NCI-H2196 (cell line): Measurements from ENCODE around the gene SLAMF8.

ENCODE experiments used
- DNase-seq: peaks from one replicate; lab custom pipeline; 2025; ENCODE audit not compliant: unreplicated experiment; lab: John Stamatoyannopoulos, UW

SLAMF8 gene

DNA sequence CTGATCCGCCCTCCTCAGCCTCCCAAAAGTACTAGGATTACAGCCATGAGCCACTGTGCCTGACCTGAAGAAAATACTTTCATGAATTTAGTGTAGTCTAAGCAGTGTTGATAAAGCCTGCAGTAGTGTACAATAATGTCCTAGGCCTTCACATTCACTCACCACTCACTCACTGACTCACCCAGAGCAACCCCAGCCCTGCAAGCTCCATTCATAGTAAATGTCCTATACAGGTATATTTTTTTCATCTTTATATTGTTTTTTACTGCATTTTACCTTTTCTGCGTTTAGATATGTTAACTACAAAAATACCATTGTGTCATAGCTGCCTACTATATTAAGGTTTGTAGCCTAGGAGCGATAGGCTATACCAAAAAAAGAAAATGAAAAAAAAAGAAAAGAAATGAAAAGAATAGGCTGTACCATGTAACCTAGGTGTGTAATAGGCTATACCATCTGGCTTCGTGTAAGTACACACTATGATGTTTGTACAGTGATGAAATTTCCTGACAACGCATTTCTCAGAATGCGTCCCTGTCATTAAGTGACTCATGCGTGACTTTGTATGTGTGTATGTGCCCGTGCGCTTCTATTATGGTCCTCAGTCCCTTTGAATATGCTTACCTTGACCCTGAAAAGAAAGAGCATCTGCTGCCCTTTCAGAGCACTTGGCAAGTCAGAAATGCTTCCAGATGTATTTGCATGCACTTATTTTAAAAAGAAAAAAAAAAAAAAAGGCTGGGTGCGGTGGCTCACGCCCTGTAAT lies 9.2 kb upstream of the SLAMF8 start:
- no peak for DNase-seq

DNA sequence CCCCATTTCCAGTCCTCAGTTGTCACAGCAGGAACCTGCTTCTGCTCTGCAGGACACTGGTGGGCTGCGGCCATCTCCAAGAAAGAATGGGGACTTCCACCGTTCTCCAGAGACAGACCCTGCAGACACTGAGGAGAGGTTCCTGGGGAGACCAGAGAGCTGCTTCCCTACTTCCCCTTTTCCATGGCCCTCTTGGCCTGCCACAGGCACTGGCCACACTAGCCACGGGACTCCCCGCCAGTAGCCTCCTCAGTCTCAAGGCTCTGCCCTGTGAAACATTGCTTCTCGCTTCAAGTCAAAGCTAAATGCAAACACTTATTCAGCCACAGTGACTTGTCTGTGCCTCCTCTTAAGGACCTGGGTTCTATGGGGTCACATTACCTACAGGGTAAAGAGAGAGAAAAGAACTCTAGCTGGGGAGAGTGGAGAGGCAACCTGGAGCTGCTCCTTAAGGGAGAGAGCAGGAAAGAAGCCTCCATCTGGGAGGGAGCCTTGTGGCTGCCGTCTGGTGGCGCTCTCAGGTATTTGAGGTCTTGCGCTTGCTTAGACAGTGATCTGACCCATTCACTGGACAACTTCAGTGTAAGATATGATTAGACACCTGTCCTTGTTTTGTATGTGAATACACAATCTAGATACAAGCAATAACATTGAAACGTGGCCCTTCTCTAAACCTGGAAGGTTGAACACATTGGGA lies 5.4 kb upstream of the SLAMF8 start:
- no peak for DNase-seq

DNA sequence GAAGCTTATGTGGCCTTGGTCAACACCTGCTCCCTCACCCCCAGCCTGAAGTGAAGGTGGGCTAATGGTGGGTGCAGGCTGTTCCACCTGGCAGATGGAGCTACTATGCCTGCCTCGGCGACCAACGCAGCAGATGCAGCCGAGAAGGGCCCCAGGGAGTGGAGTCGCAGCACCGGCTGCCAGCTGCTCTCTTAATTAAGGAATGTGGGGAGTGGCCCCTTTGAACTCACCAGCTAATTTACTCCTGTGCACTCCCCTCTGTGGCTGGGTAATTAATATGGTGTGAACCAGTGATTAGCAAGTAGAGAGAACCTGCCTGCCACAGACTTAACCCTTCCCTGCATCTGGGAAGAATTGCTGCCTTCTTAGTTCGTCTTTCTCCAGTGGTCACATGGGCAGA lies 3.3 kb upstream of the SLAMF8 start:
- no peak for DNase-seq

DNA sequence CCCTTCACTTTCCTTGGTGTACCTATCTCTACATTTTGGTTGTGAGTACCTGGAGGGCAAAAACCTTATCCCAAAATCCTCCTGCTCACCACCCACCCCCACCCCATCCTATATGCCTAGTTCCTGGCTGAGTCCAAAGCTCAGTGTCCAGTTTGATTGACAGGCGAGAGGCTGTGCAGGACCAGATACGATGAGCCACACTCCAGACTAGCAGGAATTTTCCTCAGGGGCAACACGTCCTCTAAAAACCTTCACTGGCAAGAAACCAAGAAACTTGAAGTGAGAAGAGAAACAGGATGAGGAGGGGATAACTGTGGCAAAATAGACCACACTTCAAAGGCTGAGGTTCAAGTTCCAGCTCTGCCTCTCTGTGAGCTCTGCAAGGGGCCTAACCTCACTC lies 1.1 kb upstream of the SLAMF8 start:
- no peak for DNase-seq

DNA sequence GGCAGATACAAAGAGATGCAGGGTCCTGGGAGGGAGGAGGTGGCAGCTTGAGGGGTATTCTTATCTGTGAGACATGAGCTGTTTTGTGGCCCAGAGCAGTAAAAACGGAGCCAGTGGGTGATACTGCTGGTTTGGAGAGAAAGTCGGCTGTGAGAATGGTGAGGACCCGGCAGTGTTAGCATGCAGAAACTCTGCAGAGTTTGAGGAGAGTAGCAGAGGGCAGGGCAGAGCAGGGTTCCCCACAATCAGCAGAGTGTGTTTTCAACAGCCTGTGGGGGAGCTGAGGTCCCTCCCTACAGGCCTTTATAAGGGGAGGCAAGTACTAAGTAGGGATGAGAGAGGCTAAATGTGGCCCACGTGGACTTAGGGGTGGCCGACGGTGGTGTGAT lies 423 bp downstream of the SLAMF8 start:
- DNase-seq = no peak

DNA sequence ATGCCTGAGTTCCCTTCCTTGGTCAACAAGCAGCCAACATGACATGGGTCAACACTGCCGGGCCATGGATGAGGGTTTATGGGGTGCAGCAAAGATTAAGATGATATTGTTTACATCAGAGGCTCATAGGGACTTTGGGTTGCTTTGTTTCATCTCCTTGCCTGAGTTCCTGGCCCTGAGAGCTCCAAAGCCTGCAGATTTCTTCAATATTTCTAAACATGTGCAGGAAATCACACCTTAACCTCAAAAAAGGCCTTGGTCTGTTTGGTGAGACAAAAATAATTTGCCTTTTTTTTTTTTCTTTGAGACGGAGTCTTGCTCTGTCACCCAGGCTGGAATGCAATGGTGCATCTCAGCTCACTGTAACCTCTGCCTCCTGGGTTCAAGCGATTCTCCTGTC lies 876 bp downstream of the SLAMF8 start:
- DNase-seq = no peak

DNA sequence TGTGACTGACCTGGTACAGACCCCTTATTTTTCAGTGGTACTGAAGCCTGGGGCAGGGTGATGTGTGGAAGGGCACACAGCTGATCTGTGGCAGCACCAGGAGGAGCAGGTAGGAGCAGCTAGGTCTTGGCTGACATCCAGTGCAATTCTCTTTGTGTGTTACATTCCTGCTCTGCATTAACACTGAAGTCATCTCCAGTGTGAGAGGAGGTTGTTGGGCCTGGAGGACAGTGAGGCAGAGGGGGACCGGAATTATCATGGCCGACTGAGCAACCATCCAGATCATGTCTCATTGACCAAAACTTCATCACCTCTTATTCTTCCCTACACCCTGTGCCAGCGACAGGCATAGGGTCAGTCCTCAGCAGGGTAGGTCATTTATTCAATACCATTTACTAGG lies 1.5 kb downstream of the SLAMF8 start:
- DNase-seq = no peak

DNA sequence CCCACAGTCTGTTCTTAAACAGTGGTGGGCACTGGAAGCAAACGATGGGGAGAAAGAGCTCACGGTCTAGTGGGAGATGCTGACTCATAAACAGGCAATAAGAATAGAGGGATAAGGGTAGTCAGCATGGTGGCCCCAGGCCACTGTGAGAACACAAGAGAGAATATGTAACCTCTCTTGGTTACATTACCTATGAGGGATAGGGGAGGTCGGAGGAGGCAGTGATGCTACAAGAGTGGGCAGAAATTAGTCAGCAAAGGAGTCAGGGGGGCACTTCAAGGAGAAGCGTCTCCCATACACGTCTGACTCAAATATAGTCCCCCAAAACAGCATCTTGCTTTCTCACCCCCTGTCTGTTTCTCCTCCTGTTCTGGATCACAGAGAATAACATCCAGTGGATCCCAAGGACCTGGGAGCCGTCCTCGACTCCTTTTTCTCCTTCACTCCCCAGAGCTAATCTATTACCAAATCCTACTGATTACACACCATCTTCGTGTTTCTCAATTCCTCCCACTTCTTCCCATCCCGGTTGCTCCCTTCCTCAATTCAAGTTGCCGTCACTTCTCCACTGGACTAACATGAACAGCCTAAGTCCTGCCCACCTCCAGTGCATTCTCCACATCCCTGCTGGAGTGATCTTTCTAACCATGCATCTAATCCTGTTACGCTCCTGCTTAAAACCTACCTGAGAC lies 2.1 kb downstream of the SLAMF8 start:
- DNase-seq = no peak

DNA sequence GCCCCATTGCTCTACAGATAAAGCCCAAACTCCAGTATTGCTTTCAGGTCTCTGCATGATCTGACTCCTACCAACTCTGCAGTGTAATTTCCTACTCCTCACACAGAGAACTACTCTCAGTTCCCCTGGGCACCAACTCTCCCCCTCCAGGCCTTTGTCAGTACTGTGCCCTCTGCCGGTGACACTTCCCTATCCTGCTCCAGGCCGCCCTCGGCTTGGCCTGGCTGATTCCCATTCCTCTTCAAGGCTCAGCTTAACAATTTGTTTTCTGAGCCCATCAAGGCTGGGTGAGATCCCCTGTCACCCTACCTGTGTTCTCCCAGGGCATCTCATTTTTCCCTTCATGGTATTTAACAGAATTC lies 2.6 kb downstream of the SLAMF8 start:
- DNase-seq = no peak

DNA sequence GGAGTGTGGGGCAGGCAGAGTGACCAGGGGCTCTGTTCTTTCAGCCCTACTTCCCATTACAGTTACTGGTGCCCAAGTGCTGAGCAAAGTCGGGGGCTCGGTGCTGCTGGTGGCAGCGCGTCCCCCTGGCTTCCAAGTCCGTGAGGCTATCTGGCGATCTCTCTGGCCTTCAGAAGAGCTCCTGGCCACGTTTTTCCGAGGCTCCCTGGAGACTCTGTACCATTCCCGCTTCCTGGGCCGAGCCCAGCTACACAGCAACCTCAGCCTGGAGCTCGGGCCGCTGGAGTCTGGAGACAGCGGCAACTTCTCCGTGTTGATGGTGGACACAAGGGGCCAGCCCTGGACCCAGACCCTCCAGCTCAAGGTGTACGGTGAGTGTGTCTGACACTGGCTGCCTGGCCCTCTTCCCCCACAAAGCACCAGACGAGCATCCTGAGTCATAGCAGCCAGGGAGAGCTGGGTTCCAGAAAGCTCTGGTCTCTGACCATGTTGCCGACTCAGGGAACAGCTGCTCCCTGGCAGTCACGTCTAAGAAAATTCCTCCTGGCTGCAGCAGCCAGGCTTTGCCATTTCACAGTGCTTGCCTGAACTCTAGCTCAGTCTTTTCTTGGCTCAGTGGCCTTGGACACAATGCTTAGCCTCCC lies 3.3 kb downstream of the SLAMF8 start:
- DNase-seq = no peak

DNA sequence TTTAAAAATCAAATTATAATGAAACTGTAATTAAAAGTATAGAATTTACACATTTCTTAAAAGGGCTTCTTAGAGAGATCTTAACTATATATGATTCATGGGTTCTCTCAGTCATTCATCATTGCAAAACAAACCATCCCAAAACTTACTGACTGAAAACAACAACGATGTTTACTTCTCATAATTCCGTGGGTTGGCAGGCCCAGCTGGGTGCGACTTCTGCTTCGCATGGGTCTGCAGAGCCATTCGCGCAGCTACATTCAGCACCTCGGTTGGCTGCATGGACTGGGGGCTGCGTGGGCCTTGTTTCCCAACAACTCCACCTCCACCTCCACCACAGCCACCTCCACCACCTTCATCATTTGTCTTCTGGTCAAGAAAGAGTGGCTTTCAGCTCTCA lies 4.0 kb downstream of the SLAMF8 start:
- no peak for DNase-seq

DNA sequence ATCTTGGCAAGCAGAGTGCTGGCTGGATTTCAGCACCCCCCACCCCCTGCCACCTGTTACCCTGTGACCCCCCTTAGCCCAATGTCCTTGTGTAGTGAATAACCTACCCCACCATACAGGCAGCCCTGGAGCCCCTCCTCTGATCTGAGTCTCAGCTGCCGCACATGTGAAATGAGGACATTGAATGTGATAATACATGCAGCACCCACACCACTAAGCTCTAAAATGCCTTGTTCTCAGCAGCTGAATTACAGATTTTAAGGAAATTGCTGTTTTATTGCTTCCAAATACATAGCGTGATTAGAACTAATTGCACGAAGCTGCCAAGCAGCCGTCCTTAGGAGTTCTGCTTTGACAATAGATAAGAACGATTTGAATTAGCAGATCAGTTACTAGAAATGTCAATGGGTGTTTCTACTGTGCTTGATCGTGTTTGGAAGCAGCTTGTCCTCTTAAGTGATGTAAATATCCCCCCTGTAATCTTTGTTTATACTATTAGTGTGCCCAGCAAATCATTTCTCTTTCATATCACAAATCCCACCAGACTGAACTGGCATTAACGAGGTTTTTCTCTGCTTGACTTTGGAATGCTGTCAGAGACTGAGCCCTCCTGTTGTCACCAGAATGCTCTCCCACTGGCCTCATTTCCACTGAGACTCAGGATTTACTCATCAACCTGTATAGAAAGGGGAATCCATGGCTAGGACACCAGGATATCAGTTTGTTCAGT lies 4.9 kb downstream of the SLAMF8 start:
- no peak for DNase-seq

DNA sequence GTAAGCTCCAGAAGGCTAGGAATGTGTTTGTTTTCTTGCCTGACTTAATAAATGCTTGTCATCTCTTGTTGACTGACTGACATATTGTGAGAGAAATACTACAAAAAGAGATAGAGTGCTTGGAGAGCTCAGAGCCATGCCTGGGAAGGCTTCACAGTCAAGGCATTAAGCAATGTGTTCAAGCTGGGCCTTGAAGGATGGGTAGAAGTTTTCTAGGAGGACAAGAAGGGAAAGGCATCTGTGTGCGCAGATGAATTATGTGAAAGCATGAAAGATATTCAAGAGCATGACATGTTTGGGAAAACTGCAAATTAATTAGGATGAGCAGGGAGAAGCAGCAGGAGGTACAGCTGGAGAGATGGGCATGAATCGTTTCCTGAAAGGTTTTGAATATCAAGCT lies 5.6 kb downstream of the SLAMF8 start:
- no peak for DNase-seq

DNA sequence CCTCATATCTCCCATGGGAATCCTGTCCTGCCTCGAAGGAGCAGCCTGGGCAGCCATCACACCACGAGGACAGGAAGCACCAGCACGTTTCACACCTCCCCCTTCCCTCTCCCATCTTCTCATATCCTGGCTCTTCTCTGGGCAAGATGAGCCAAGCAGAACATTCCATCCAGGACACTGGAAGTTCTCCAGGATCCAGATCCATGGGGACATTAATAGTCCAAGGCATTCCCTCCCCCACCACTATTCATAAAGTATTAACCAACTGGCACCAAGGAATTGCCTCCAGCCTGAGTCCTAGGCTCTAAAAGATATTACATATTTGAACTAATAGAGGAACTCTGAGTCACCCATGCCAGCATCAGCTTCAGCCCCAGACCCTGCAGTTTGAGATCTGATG lies 8.7 kb downstream of the SLAMF8 start:
- no peak for DNase-seq

DNA sequence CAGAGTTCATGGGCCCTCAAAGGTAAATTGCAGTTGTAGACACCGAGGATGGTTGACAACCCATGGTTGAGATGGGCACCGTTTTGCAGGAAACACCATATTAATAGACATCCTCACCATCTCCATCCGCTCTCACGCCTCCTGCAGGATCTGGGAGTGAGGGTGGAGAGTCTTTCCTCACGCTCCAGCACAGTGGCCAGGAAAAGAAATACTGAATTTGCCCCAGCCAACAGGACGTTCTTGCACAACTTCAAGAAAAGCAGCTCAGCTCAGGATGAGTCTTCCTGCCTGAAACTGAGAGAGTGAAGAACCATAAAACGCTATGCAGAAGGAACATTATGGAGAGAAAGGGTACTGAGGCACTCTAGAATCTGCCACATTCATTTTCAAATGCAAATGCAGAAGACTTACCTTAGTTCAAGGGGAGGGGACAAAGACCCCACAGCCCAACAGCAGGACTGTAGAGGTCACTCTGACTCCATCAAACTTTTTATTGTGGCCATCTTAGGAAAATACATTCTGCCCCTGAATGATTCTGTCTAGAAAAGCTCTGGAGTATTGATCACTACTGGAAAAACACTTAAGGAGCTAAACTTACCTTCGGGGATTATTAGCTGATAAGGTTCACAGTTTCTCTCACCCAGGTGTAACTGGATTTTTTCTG lies 9.3 kb downstream of the SLAMF8 start:
- no peak for DNase-seq

DNA sequence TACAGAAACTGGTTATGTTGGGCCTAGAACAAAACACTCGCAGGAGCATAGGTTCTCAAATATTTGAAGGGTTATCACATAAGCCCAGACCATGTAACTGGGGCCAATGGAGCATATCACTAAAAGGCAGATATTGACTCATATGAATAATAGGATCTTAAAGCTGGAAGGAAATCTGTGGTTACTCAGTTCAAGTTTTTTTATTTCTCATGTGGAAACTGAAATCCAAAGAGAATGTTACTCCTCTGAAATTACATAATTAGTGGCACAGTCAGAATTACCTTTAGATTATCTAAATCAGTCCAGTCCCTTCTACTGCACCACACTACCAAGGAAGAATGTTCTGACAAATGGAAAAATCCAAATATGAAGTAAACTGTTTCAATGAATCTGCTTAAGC lies 12.0 kb downstream of the SLAMF8 start:
- DNase-seq = no peak

DNA sequence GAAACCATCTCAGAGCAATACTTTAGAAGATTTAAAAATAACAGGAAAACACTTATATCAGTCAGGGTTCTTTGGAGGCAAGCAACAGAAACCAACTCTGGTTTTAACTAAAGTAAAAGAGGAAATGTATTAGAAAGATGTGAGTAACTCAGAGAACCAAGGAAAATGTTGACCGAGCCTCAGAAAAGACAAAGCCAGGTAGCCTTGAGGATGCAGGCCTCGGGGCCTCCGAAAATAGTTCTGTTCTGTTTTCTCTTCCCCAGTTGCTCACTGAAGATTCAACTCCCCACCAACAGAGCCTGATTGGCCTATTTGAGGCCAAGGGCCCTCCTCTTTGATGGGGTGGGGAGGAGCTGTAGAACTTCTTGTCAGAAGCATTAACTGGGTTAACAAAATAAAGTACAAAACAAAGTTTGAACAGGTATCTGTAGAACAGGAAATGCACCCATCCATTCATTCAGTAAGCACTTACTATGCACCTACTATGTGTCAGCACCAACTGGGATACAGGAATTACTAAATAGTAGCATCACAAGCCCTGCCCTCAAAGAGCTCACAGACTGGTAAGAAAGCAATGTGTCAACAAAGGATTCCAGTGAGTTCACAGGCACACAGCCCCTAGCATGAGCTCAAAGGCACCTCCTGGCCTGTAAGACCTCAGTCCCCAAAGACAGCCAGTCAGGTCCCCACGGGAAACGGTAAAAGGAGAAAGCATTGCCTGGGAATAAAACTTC lies 12.6 kb downstream of the SLAMF8 start:
- DNase-seq = no peak

DNA sequence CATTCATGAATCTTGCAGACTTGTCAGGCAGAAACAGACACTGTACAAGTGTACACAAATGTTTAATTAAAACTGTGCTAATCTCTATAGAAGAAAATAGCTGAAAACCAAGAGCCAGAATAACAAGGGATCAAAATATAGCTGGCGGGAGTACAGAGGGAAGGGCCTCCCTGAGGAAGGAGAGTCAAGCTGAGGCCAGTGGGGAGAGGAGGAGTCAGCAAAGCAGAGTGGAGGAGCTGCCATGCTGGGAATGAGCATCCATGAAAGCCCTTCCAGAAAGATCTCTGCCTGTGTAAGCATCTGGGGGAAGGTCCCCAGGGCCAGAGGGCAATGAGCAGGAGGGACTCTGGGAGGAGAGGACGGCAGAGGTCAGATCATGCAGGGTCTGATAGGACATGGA lies 15.1 kb downstream of the SLAMF8 start:
- DNase-seq = no peak

DNA sequence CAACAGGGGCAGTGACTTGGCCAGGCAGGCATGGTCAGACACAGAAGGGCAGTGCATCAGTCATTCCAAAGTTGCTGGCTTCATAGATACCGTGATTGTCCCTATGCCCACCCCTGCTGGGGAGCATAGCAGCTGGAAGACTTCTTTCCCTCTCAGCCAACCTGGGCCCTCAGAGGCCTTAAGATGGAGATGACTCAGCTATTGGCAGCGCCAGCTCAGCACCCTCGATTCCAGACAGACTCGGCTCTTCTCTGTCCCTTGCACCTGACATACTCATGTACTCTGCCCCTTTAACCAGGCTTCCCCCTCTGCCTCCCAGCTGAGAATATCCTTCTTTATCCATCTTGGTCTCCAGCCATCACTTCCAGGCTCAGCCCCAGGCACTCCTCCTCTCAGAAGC lies 16.8 kb downstream of the SLAMF8 start:
- DNase-seq = no peak
